BJ (cell line): ENCODE results near the gene GID4. TPM values are rescaled to one million over a fixed set of nuclear protein-coding genes. Genes with fewer than 3 reads are reported as not detected.

Experiments used
- CTCF ChIA-PET: fragments of 350-600 bp; formaldehyde crosslinking; extraction: SDS; loops from one replicate; lab custom pipeline; 2021; ENCODE audit warnings: antibody characterized with exemption, inconsistent platforms; lab: Yijun Ruan, JAX
- POLR2A ChIA-PET: fragments of 300-600 bp; sonication (Branson Sonifier 250); formaldehyde crosslinking; extraction: SDS; loops from one replicate; lab custom pipeline; 2021; ENCODE audit warnings: antibody characterized with exemption; lab: Charles Lee
- DNase-seq: peaks from one replicate; pipeline ENCODE4 v3.0.0-alpha.2; 2011; ENCODE audit warnings: low read depth
- H3K27me3 ChIP-seq: 2 replicates; pipeline ENCODE4 v1.6.0; 2011; ENCODE audit warnings: low read length; ENCODE audit not compliant: control insufficient read depth, insufficient read depth
- H3K36me3 ChIP-seq: 2 replicates; pipeline ENCODE4 v1.5.1; 2011; ENCODE audit warnings: low read length; ENCODE audit not compliant: control insufficient read depth, insufficient read depth
- H3K4me3 ChIP-seq: 2 replicates; pipeline ENCODE4 v1.5.1; 2011; ENCODE audit warnings: low read depth, mild to moderate bottlenecking, control low read depth, low read length
- polyA plus RNA-seq: library from polyadenylated mRNA; depleted of rRNA; stranded (reverse); fragments of >200 nt; gene quantifications from 2 replicates; pipeline ENCODE4 v1.2.3, GENCODE V29; 2011
- TF ChIP-seq, protein P1 (sequence below): IDR thresholded peaks from 2 replicates; pipeline ENCODE4 v1.5.1; 2011; ENCODE audit warnings: low read depth, mild to moderate bottlenecking, control low read depth, inconsistent platforms, low read length, moderate library complexity; ENCODE audit not compliant: insufficient read depth

GID4 gene
- polyA plus RNA-seq, 1 experiment = 6.9 TPM

DNA sequence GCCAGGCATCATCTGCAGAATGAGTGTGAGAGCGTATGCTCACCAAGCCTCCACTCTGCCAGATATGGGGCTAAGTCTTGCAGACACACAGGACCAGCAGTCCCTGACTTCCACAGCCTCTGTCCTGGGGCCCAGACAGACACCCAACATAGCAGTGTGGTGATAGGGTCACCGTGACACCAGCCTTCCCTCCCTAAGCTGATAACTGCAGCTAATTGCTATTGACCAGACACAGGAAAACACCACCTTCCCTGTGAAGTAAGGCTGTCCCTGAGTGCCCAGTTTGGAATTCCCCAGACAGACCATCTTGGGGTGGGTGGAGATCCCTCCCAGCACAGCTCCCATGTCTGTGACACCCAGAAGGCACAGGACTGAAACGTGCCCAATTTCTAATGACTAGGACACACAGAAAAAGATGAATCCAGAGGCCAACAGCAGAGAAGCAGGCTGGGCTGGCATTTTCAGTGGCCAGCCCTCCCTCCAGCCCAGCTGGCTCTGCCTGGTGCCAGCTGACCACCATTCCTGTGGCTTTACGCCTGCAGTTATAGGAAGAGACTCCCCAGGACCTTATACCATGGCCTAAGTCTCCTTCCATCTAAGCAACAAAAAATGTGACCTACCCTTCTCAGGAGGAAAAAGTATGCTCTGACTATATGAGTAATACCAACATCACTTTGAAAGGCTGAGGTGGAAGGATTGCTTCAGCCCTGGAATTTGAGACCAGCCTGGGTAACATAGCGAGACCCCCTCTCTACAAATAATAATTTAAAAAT lies 30.5 kb upstream of the GID4 start:
- H3K4me3 ChIP-seq = no peak overlapping the region
- DNase-seq = peak; percentile 20
- TF ChIP-seq, protein P1, sequence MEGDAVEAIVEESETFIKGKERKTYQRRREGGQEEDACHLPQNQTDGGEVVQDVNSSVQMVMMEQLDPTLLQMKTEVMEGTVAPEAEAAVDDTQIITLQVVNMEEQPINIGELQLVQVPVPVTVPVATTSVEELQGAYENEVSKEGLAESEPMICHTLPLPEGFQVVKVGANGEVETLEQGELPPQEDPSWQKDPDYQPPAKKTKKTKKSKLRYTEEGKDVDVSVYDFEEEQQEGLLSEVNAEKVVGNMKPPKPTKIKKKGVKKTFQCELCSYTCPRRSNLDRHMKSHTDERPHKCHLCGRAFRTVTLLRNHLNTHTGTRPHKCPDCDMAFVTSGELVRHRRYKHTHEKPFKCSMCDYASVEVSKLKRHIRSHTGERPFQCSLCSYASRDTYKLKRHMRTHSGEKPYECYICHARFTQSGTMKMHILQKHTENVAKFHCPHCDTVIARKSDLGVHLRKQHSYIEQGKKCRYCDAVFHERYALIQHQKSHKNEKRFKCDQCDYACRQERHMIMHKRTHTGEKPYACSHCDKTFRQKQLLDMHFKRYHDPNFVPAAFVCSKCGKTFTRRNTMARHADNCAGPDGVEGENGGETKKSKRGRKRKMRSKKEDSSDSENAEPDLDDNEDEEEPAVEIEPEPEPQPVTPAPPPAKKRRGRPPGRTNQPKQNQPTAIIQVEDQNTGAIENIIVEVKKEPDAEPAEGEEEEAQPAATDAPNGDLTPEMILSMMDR = no peak
- POLR2A ChIA-PET = interaction anchor here (0.6 kb wide), 1 partner anchor 88 kb away, joined by 6 read pairs; no protein-coding TSS in a partner anchor
- H3K36me3 ChIP-seq = peaks cover 2% of the 10 kb centered on the region; the same call in 1 of the 2 replicates
- CTCF ChIA-PET = interaction anchor here (0.7 to 1.1 kb wide), 3 partner anchors 13 to 118 kb away, joined by 3 to 4 read pairs (median 3); no protein-coding TSS in a partner anchor
- H3K27me3 ChIP-seq = no peaks in the 10 kb centered on the region

DNA sequence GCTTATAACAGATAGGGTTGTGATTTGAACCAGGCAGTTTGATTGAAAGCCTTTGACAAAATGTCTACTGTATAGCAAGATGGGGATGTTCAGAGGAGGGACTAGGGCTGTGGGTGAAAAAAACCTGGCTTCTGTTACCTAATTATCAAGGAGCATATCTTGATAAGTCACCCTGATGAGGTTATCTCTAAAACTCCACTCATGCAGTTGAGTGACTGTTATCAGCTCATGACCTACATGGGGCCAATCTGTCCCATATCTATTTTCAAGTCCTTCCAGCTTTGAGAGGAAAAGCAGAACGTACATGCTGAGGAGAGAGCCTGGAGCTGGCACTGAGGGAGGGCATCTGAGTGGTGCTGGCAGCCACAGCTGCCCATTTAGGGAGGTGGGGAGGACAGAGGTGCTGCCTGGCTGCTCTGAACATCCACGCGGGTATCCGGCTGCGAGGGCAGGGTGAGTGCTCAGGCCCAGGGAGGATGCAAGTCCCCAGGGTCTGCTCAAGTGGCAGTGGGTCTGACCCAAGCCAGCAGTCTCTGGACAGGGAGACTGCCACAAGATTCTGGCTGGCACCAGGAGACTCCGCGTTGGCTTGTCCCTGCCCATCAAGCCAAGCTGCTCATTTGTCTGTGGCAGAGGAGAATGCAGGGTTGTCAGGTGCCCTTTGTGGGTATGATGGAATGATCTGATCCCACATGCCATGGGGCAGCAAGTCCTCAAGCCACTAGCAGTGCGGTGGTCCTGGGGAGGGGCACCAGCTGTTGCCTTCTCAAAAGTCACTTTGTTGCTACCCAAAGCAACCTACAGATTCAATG lies 29.4 kb upstream of the GID4 start:
- ChIA-PET POLR2A (interaction anchor here (0.9 kb wide), 1 partner anchor 71 kb away, joined by 3 read pairs; no protein-coding TSS in a partner anchor), CTCF (no interaction called here)
- Histone ChIP-seq H3K36me3 (peaks cover 2% of the 10 kb centered on the region; the same call in 1 of the 2 replicates), H3K27me3 (no peaks in the 10 kb centered on the region), H3K4me3 (no peak overlapping the region)
- no peak for DNase-seq
- TF ChIP-seq, protein P1 = no peak

DNA sequence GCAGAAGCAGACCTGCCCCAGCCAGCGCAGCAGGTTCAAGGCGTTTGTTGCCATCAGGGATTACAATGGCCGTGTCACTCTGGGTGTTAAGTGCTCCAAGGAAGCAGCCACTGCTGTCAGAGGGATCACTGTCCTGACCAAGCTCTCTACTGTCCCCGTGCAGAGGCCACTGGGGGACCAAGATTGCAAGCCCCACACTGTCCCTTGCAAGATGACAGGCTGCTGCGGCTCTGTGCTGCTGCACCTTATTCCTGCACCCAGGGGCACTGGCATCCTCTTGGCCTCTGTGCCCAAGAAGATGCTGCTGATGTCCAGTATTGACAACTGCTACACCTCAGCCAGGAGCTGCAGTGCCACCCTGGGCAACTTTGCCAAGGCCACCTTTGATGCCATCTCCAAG lies 27.9 kb upstream of the GID4 start:
- CTCF ChIA-PET = interaction anchor here (0.6 to 1.5 kb wide), 2 partner anchors 17 to 738 kb away, joined by 5 read pairs; no protein-coding TSS in a partner anchor

DNA sequence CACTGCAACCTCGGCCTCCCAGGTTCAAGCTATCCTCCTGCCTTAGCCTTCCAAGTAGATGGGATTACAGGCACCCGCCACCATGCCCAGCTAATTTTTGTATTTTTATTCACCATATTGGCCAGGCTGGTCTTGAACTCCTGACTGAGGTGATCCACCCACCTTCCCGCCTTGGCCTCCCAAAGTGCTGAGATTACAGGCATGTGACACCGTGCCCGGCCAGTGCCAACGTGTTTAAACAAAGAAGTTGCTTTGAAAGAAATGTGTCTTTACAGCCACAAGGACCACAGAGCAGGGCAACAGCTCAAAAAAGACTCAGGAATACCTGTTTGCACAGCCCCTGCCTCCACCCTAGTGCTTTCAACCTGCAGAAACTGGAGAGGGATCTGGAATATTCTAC lies 25.2 kb upstream of the GID4 start:
- Histone ChIP-seq H3K36me3 (peaks cover 3% of the 10 kb centered on the region; the same call in 1 of the 2 replicates), H3K27me3 (no peaks in the 10 kb centered on the region), H3K4me3 (no peak overlapping the region)
- ChIA-PET CTCF (interaction anchor here (1.1 kb wide), 1 partner anchor 13 kb away, joined by 4 read pairs; no protein-coding TSS in a partner anchor), POLR2A (no interaction called here)
- no peak for DNase-seq
- TF ChIP-seq, protein P1 = no peak

More for the DNA sequence above, 27.9 kb upstream of the GID4 start:
- no peak overlapping the region for H3K4me3 ChIP-seq
- TF ChIP-seq, protein P1 = no peak
- no peak for DNase-seq
- no peaks in the 10 kb centered on the region for H3K27me3 ChIP-seq
- H3K36me3 ChIP-seq = peaks cover 2% of the 10 kb centered on the region; the same call in 1 of the 2 replicates
- POLR2A ChIA-PET = no interaction called here

DNA sequence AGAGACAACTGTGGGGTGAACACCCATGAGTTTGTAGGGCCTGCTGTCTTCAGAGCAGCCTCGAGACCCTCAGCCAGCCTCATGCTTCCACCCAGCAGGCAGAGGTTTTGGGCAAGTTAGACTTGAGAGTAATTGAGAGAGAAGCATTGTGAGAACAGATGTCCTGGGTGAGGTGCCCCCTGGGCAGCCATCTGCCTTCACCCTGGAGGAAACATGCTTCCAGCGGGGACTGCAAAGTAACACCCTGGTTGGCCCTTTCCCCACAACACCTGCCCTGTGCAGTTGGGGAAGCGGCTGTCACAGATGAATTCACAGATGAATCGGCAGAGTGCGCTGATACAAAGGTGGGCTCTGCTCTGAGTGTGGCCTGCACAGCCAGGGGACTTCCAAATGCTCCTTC lies 23.6 kb upstream of the GID4 start:
- CTCF ChIA-PET = no interaction called here
- H3K4me3 ChIP-seq = no peak overlapping the region
- no peak for DNase-seq
- POLR2A ChIA-PET = no interaction called here
- TF ChIP-seq, protein P1 = no peak
- peaks cover 1% of the 10 kb centered on the region; the same call in 1 of the 2 replicates for H3K36me3 ChIP-seq
- H3K27me3 ChIP-seq = no peaks in the 10 kb centered on the region
